GM18519 (cell line): ENCODE data around the gene SREBF2.

Experiments used
- ATAC-seq: cut with Tn5 transposase; IDR thresholded peaks from one replicate; pipeline ENCODE4 v1.9.1; 2021; ENCODE audit warnings: mild to moderate bottlenecking, moderate library complexity; ENCODE audit not compliant: unreplicated experiment, low FRiP score

The SREBF2 gene

GRCh38 chr22:41875531-41876270, 42.8 kb downstream of the SREBF2 start:
- ATAC-seq = no peak

DNA sequence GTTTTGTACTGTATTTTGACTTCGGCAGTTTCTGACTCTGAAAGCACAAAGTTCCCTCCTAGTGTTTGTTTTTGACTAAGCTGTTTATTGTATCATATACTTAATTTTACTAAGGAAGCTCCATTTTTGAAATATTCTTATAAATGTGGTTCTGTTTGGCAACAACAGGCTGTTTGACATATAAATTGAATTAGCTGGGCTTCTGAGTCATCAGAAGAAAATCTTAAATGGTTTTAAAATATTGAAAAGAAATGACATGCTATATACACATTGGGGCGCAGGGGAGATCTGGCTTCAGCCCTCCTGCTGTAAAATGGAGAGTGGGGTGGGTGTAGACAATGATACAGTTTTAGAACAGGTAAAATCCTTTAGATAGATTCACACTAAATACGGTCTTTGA, 43.4 kb downstream of the SREBF2 start:
- ATAC-seq = no peak

DNA sequence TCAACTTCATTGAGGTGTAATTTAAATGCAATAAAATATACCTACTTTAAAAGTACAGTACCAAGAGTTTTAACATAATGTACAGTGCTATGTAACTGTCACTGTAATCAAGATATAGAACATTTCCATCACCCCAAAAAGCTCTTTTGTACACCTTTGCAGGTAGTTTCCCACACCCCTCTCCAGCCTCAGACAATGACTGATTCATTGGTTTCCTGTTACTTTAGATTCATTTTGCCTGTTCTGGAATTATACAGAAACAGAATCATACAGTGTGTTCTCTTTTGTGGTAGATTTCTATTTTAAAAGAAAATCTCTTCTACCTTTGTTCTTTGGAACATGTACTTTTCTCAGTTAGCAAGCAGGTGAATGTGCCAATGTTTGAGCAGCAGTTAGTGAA, 43.8 kb downstream of the SREBF2 start:
- no peak for ATAC-seq

GRCh38 chr22:41880653-41881052, 47.7 kb downstream of the SREBF2 start:
- no peak for ATAC-seq

DNA sequence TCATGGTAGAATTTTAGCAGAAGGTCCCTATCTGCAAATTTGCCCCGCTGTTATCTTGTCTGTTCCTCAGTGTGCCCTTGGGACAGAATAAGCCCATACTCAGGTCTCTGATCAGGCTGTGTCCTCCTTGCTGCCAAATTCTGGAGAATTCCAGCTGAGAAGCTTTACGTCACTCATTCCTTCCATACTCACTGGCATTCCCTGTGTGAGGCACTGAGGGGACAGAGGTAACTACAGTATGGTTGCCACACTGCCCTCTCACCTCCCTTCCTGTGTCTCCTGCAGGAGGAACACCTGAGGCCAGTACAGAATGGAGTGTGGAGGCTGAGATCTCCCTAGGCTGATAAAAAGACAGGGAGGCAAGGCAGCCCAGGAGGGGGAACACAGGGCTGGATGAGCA, 50.5 kb downstream of the SREBF2 start:
- ATAC-seq = no peak

DNA sequence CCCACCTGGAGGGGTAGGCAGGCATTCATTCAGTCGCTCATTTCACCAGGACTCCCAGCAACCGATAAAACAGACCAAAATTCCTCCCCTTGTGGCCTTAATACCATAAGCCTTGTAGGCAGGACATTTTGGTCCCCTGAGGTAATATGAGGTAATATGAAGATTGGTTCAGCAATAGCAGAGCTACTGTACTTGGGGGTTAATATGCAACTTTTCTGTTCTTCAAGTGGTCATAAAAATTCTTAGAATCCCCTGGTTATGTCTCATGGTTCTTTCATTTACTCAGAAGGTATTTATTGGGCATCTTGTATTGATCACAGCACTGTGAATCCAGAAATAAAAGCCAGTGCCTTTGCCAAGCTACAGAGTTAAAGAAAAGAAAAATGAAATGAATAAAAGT, 52.2 kb downstream of the SREBF2 start:
- ATAC-seq = no peak

GRCh38 chr22:41885516-41885915, 52.6 kb downstream of the SREBF2 start:
- ATAC-seq = no peak

- ATAC-seq = no peak
These were observed 55.8 kb downstream of the SREBF2 start for GRCh38 chr22:41888627-41889200.

GRCh38 chr22:41891407-41891806, 58.5 kb downstream of the SREBF2 start:
- no peak for ATAC-seq

DNA sequence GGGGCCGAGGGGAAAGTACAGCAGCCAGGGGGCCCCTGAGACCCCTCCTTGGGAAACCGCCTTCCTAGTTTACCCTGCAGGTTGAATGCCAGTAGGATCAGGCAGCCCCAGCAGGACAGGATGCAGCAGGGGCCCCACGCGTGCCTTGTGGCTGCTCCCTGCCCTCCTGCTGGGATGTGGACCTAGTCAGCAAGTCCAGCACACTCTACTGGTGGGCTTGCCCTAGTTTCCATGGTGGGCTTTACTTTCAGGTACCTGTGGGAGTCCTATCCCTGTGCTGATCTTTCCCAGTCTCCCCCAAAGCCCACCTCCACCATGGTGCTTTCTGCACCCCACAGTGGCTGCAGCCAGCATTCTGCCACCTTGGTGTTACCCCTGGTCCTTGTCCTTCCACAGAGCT, 59.8 kb downstream of the SREBF2 start:
- no peak for ATAC-seq

- ATAC-seq = no peak
These were observed 60.9 kb downstream of the SREBF2 start for GRCh38 chr22:41893591-41894375.

- no peak for ATAC-seq
These were observed 65.7 kb downstream of the SREBF2 start for GRCh38 chr22:41898645-41899044.

GRCh38 chr22:41899110-41899509, 66.2 kb downstream of the SREBF2 start:
- no peak for ATAC-seq

- no peak for ATAC-seq
These were observed 67.2 kb downstream of the SREBF2 start for GRCh38 chr22:41899992-41900651.

GRCh38 chr22:41900652-41901312, 67.9 kb downstream of the SREBF2 start:
- ATAC-seq = no peak

- ATAC-seq = no peak
These were observed 69.1 kb downstream of the SREBF2 start for GRCh38 chr22:41902016-41902415.

GRCh38 chr22:41902932-41903421, 70.1 kb downstream of the SREBF2 start:
- ATAC-seq = no peak

GRCh38 chr22:41904450-41905410, 71.8 kb downstream of the SREBF2 start:
- no peak for ATAC-seq
